Endothelial cell of umbilical vein (primary cell): ENCODE data around the gene MYL3. TPM values are rescaled to one million over a fixed set of nuclear protein-coding genes. Genes with fewer than 3 reads are reported as not detected.

Source experiments
- BruUV-seq: library from RNA; stranded (reverse); fragments of 400-500 nt; replicated peaks from 2 replicates; lab custom pipeline; 2021; lab: Mats Ljungman, UMichigan
- CTCF ChIA-PET: fragments of 300-600, 350-600 bp; sonication (Branson Sonifier 250); formaldehyde crosslinking; loops from one replicate; lab custom pipeline; 2021; ENCODE audit warnings: antibody characterized with exemption, inconsistent platforms; lab: Charles Lee
- POLR2A ChIA-PET: fragments of 300-600, 350-600 bp; sonication (Branson Sonifier 250); formaldehyde crosslinking; loops from one replicate; lab custom pipeline; 2021; ENCODE audit warnings: antibody characterized with exemption, inconsistent platforms; lab: Charles Lee
- DNase-seq: peaks from one replicate; pipeline ENCODE4 v3.0.0-alpha.2; 2011; ENCODE audit warnings: low read depth, low spot score
- FAIRE-seq: peaks from 2 replicates; lab custom pipeline; 2011; peaks lifted over from hg19 to GRCh38; lab: Jason Lieb, UNC
- H2AFZ ChIP-seq: 2 replicates; pipeline ENCODE4 v1.6.0; 2012; ENCODE audit warnings: low read depth, low read length, control low read depth, inconsistent platforms
- H3K27ac ChIP-seq: 2 replicates; pipeline ENCODE4 v1.5.1; 2011; ENCODE audit warnings: low read depth, mild to moderate bottlenecking, control low read depth, low read length, moderate library complexity; ENCODE audit not compliant: insufficient read depth
- H3K27me3 ChIP-seq, 2 experiments: 2 replicates each; pipeline versions ENCODE4 v1.6.0 to v1.6.1; 2011; ENCODE audit warnings: low read length in 2 of 2, mixed read lengths in 1 of 2; ENCODE audit not compliant: control insufficient read depth in 2 of 2, insufficient read depth in 2 of 2
- H3K36me3 ChIP-seq, 2 experiments: 2 replicates in 1 of 2; 3 replicates in 1 of 2; pipeline ENCODE4 v1.5.1; 2011; ENCODE audit warnings: low read length in 2 of 2, mild to moderate bottlenecking in 1 of 2, moderate library complexity in 1 of 2; ENCODE audit not compliant: control insufficient read depth in 2 of 2, insufficient read depth in 2 of 2; ENCODE audit errors: extremely low read depth in 1 of 2
- H3K4me1 ChIP-seq: 3 replicates; pipeline ENCODE4 v1.5.1; 2011; ENCODE audit warnings: mild to moderate bottlenecking, low read length; ENCODE audit not compliant: control insufficient read depth, insufficient read depth; ENCODE audit errors: extremely low read depth
- H3K4me2 ChIP-seq: 2 replicates; pipeline ENCODE4 v1.6.1; 2011; ENCODE audit warnings: low read length, control low read depth, mixed read lengths; ENCODE audit not compliant: insufficient read depth
- H3K4me3 ChIP-seq, 3 experiments: fragments of 200-600 bp in 1 of 3; sonication (generic), shearing (Covaris generic) in 1 of 3; replicated peaks in 1 of 3; 2 replicates each; pipeline ENCODE4 v1.5.1; 2011 to 2016; ENCODE audit warnings: control low read depth in 3 of 3, low read length in 3 of 3, mild to moderate bottlenecking in 2 of 3, inconsistent platforms in 1 of 3, low read depth in 1 of 3, moderate library complexity in 1 of 3; ENCODE audit not compliant: insufficient read depth in 1 of 3
- H3K79me2 ChIP-seq: 2 replicates; pipeline ENCODE4 v1.6.0; 2012; ENCODE audit warnings: low read length, inconsistent platforms; ENCODE audit not compliant: control insufficient read depth, insufficient read depth
- H3K9ac ChIP-seq: replicated peaks from 2 replicates; pipeline ENCODE3; 2011; ENCODE audit warnings: low read length, control low read depth; ENCODE audit not compliant: insufficient read depth; ENCODE audit errors: extremely low read depth
- H3K9me1 ChIP-seq: replicated peaks from 3 replicates; pipeline ENCODE4 v1.6.0; 2011; ENCODE audit warnings: mild to moderate bottlenecking, low read length; ENCODE audit not compliant: control insufficient read depth, insufficient read depth; ENCODE audit errors: extremely low read depth
- H3K9me3 ChIP-seq: replicated peaks from 2 replicates; pipeline ENCODE4 v1.5.1; 2012; ENCODE audit warnings: low read length, inconsistent platforms; ENCODE audit not compliant: control insufficient read depth, insufficient read depth
- H4K20me1 ChIP-seq: replicated peaks from 2 replicates; pipeline ENCODE3; 2011; ENCODE audit warnings: mild to moderate bottlenecking, low read length; ENCODE audit not compliant: control insufficient read depth, insufficient read depth; ENCODE audit errors: extremely low read depth
- POLR2A ChIP-seq: IDR thresholded peaks from 2 replicates; pipeline ENCODE4 v1.6.1; 2012; ENCODE audit warnings: low read depth, mild to moderate bottlenecking, control low read depth, low read length
- dilution Hi-C: fragments of 300-500 bp; cut with MboI; formaldehyde crosslinking; loops from one replicate; pipeline ENCODE4 v1.15.0; 2019; ENCODE audit warnings: low sequenced_read_pairs; ENCODE audit not compliant: extremely low pct_ligation_motif_present
- intact Hi-C: fragments of 100-400 bp; cut with micrococcal nuclease; formaldehyde crosslinking; loops from one replicate; pipeline ENCODE4 v1.10.0; 2022
- polyA plus RNA-seq, 4 experiments: library from polyadenylated mRNA; depleted of rRNA in 3 of 4; stranded (reverse) in 3 of 4; unstranded in 1 of 4; fragments of >200 nt; gene quantifications; 2 replicates each; pipeline versions ENCODE4 v1.2.1 to v1.2.3, GENCODE V29; 2011 to 2012; ENCODE audit warnings: missing spikeins in 1 of 4
- total RNA-seq: library from RNA; stranded (reverse); gene quantifications from 2 replicates; pipeline ENCODE4 v1.2.3, GENCODE V29; 2021
- TF ChIP-seq, protein P1 (sequence below), 2 donors: IDR thresholded peaks; 1 replicate in 1 of 2; 2 replicates in 1 of 2; pipeline ENCODE4 v1.5.1; 2011; ENCODE audit warnings: low read length in 2 of 2, mild to moderate bottlenecking in 2 of 2, moderate library complexity in 2 of 2, control low read depth in 1 of 2, inconsistent platforms in 1 of 2, low read depth in 1 of 2; ENCODE audit not compliant: insufficient read depth in 1 of 2; ENCODE audit errors: extremely low read depth in 1 of 2
- TF ChIP-seq, protein P2 (sequence below): IDR thresholded peaks from 2 replicates; pipeline ENCODE4 v1.6.1; 2011; ENCODE audit not compliant: insufficient read depth, insufficient read length

MYL3 gene
- total and polyA plus RNA-seq, 2 donors (not counting 3 experiments of a cell fraction or from before 2014, with no cell fraction given) = not detected

DNA sequence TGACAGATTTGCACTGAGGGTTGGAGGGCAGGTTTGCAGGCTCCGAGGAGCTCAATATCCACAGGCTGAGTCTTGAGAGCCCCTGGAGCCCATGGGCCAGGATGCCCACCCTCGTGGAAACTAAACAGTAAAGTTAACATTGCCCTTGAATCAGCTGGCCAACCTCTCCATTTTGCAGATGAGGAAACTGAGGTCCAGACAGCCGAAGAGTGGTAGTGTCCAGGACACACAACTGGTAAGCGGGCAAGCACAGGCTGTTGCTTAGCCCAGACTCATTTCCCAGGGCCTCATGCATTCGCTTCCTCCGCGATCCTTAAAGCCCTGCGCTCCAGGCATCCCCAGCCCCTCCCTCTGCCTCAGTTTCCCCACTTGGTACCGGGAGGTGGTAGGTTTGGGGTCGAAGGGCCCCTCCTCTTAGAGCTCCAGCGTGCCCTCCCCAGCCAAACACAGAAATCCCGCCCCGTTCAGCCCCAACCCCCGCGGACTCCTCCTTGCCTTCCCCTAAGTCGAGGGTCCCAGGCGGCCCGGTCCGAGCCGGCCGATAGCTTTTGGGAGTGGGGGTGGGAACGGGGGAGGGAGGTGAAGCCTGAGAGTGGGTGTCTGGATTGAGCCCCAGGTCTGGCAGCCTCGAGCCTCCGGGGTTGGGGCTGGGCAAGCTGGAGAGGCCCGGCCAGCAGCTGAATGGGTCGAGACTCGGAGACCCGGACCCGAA is 17.8 kb upstream of the MYL3 start:
- Histone ChIP-seq H2AFZ (no peak overlapping the region), H3K4me2 (no peak overlapping the region), H3K27me3 (peaks cover 30 to 44% of the 10 kb centered on the region in 2 experiments)

More for the DNA sequence above, 17.8 kb upstream of the MYL3 start:
- intact Hi-C loops = loop anchor here (2.0 kb wide), 1 partner anchor 14 kb away; no protein-coding TSS in a partner anchor
- Histone ChIP-seq H3K27ac (no peak overlapping the region), H4K20me1 (no peaks in the 10 kb centered on the region), H3K36me3 (no peaks in the 10 kb centered on the region), H3K4me3 (no peak overlapping the region), H3K79me2 (no peaks in the 10 kb centered on the region), H3K9me1 (no peaks in the 10 kb centered on the region), H3K4me1 (no peaks in the 10 kb centered on the region), H3K9ac (no peak overlapping the region), H3K9me3 (no peaks in the 10 kb centered on the region)
- no peak for TF ChIP-seq POLR2A
- TF ChIP-seq, protein P1, sequence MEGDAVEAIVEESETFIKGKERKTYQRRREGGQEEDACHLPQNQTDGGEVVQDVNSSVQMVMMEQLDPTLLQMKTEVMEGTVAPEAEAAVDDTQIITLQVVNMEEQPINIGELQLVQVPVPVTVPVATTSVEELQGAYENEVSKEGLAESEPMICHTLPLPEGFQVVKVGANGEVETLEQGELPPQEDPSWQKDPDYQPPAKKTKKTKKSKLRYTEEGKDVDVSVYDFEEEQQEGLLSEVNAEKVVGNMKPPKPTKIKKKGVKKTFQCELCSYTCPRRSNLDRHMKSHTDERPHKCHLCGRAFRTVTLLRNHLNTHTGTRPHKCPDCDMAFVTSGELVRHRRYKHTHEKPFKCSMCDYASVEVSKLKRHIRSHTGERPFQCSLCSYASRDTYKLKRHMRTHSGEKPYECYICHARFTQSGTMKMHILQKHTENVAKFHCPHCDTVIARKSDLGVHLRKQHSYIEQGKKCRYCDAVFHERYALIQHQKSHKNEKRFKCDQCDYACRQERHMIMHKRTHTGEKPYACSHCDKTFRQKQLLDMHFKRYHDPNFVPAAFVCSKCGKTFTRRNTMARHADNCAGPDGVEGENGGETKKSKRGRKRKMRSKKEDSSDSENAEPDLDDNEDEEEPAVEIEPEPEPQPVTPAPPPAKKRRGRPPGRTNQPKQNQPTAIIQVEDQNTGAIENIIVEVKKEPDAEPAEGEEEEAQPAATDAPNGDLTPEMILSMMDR (IDR thresholded peaks at IDR 0.05; ENCODE audit: extremely low read depth in 1 of 2, insufficient read depth in 1 of 2, low read depth in 1 of 2, low read length in 2 of 2) = no peak
- TF ChIP-seq, protein P2, sequence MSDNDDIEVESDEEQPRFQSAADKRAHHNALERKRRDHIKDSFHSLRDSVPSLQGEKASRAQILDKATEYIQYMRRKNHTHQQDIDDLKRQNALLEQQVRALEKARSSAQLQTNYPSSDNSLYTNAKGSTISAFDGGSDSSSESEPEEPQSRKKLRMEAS = no peak
- ChIA-PET CTCF (interaction anchor here (1.0 to 1.4 kb wide), 2 partner anchors 9 to 21 kb away, joined by 3 read pairs; no protein-coding TSS in a partner anchor), POLR2A (no interaction called here)
- dilution Hi-C loops = no loop called here
- no TSS peak for BruUV-seq
- DNase-seq (no peak), FAIRE-seq (no peak)
